Neural cell (in vitro differentiated cells): ENCODE measurements around the gene JOSD1. TPM values are rescaled to one million over a fixed set of nuclear protein-coding genes. Genes with fewer than 3 reads are reported as not detected.
A peak's percentile ranks its signal among the peaks of the same experiment; 100 is the strongest.

Source experiments
- H2AFZ ChIP-seq: fragments of 200-600, 300-800 bp; sonication (generic), shearing (Covaris generic); 2 replicates; pipeline ENCODE4 v1.6.0; 2014; ENCODE audit warnings: low read depth, mild to moderate bottlenecking, antibody characterized with exemption, low read length, moderate library complexity
- H3F3A ChIP-seq: fragments of 200-600 bp; shearing (Covaris generic); 2 replicates; pipeline ENCODE4 v1.6.1; 2016; ENCODE audit warnings: mild to moderate bottlenecking, moderate library complexity, mixed read lengths, antibody characterized with exemption, low read length; ENCODE audit not compliant: insufficient read depth, poor library complexity, severe bottlenecking
- H3K27ac ChIP-seq: fragments of 200-600, 300-800 bp; sonication (generic), shearing (Covaris generic); 2 replicates; pipeline ENCODE4 v1.5.1; 2014; ENCODE audit warnings: mild to moderate bottlenecking, low read length, moderate library complexity
- H3K27me3 ChIP-seq: fragments of 300-800, 200-600 bp; sonication (generic), shearing (Covaris generic); 2 replicates; pipeline ENCODE4 v1.6.0; 2014; ENCODE audit warnings: mild to moderate bottlenecking, low read depth, low read length, moderate library complexity; ENCODE audit not compliant: insufficient read depth
- H3K36me3 ChIP-seq: fragments of 300-800, 200-600 bp; sonication (generic), shearing (Covaris generic); 2 replicates; pipeline ENCODE4 v1.5.1; 2014; ENCODE audit warnings: mild to moderate bottlenecking, antibody characterized with exemption, low read length, moderate library complexity; ENCODE audit not compliant: insufficient read depth
- H3K4me2 ChIP-seq: fragments of 300-800, 200-600 bp; sonication (generic), shearing (Covaris generic); 2 replicates; pipeline ENCODE4 v1.6.0; 2014; ENCODE audit warnings: mild to moderate bottlenecking, low read length
- H3K4me3 ChIP-seq: fragments of 300-800, 200-600 bp; sonication (generic), shearing (Covaris generic); 2 replicates; pipeline ENCODE4 v1.5.1; 2014; ENCODE audit warnings: mild to moderate bottlenecking, low read length, moderate library complexity
- H3K79me2 ChIP-seq: fragments of 200-600 bp; shearing (Covaris generic); replicated peaks from 2 replicates; pipeline ENCODE4 v1.6.0; 2014; ENCODE audit warnings: mild to moderate bottlenecking, low read length, moderate library complexity; ENCODE audit not compliant: insufficient read depth
- H3K9ac ChIP-seq: fragments of 300-800, 200-600 bp; sonication (generic), shearing (Covaris generic); 2 replicates; pipeline ENCODE4 v1.6.1; 2016; ENCODE audit warnings: mild to moderate bottlenecking, low read length, mixed read lengths
- H3K9me2 ChIP-seq: fragments of 200-600 bp; shearing (Covaris generic); 2 replicates; pipeline ENCODE4 v1.6.1; 2016; ENCODE audit warnings: mild to moderate bottlenecking, low read length, mixed read lengths; ENCODE audit not compliant: insufficient read depth
- H3K9me3 ChIP-seq: fragments of 200-600, 300-800 bp; sonication (generic), shearing (Covaris generic); 2 replicates; pipeline ENCODE4 v1.6.1; 2016; ENCODE audit warnings: mild to moderate bottlenecking, mixed run types, low read length, moderate library complexity, mixed read lengths
- H4K20me1 ChIP-seq: fragments of 200-600 bp; shearing (Covaris generic); 2 replicates; pipeline ENCODE4 v1.6.1; 2016; ENCODE audit warnings: mild to moderate bottlenecking, mixed run types; ENCODE audit not compliant: insufficient read depth
- EP300 ChIP-seq: fragments of 450-650 bp; conservative IDR thresholded peaks from 2 replicates; pipeline ENCODE4 v1.6.1; 2014; ENCODE audit warnings: antibody characterized with exemption, mild to moderate bottlenecking, moderate library complexity; ENCODE audit not compliant: poor library complexity, severe bottlenecking
- EZH2 ChIP-seq: fragments of 200-600, 300-800 bp; shearing (Covaris generic), sonication (generic); IDR thresholded peaks from 2 replicates; pipeline ENCODE4 v1.6.1; 2014; ENCODE audit warnings: antibody characterized with exemption, low read length, borderline replicate concordance, mild to moderate bottlenecking; ENCODE audit not compliant: insufficient read depth, poor library complexity, severe bottlenecking
- MXI1 ChIP-seq: fragments of 450-650 bp; conservative IDR thresholded peaks from 2 replicates; pipeline ENCODE4 v1.6.1; 2014; ENCODE audit warnings: antibody characterized with exemption, mild to moderate bottlenecking; ENCODE audit not compliant: poor library complexity, severe bottlenecking
- POLR2AphosphoS5 ChIP-seq: IDR thresholded peaks from 2 replicates; pipeline ENCODE4 v1.6.1; 2012
- RAD21 ChIP-seq: fragments of 450-650 bp; conservative IDR thresholded peaks from 2 replicates; pipeline ENCODE4 v1.6.1; 2014; ENCODE audit warnings: antibody characterized with exemption, mild to moderate bottlenecking, moderate library complexity
- SMC3 ChIP-seq: fragments of 450-650 bp; conservative IDR thresholded peaks from 2 replicates; pipeline ENCODE4 v1.6.1; 2014; ENCODE audit warnings: antibody characterized with exemption, mild to moderate bottlenecking, moderate library complexity; ENCODE audit not compliant: poor library complexity
- TAF1 ChIP-seq: IDR thresholded peaks from 2 replicates; pipeline ENCODE4 v1.6.1; 2012; ENCODE audit warnings: low read depth
- polyA plus RNA-seq: library from polyadenylated mRNA; depleted of rRNA; stranded (reverse); fragments of >200 nt; gene quantifications from 2 replicates; pipeline ENCODE4 v1.2.3, GENCODE V29; 2014
- TF ChIP-seq, protein P1 (sequence below): fragments of 450-650 bp; IDR thresholded peaks from 2 replicates; pipeline ENCODE4 v1.5.1; 2014; ENCODE audit warnings: antibody characterized with exemption, mild to moderate bottlenecking, moderate library complexity; ENCODE audit not compliant: poor library complexity, severe bottlenecking
- TF ChIP-seq, protein P2 (sequence below): IDR thresholded peaks from 2 replicates; pipeline ENCODE4 v1.6.1; 2012; ENCODE audit warnings: borderline replicate concordance

JOSD1 gene
- polyA plus RNA-seq, 1 donor from 2014 or later: 71.3 TPM

DNA sequence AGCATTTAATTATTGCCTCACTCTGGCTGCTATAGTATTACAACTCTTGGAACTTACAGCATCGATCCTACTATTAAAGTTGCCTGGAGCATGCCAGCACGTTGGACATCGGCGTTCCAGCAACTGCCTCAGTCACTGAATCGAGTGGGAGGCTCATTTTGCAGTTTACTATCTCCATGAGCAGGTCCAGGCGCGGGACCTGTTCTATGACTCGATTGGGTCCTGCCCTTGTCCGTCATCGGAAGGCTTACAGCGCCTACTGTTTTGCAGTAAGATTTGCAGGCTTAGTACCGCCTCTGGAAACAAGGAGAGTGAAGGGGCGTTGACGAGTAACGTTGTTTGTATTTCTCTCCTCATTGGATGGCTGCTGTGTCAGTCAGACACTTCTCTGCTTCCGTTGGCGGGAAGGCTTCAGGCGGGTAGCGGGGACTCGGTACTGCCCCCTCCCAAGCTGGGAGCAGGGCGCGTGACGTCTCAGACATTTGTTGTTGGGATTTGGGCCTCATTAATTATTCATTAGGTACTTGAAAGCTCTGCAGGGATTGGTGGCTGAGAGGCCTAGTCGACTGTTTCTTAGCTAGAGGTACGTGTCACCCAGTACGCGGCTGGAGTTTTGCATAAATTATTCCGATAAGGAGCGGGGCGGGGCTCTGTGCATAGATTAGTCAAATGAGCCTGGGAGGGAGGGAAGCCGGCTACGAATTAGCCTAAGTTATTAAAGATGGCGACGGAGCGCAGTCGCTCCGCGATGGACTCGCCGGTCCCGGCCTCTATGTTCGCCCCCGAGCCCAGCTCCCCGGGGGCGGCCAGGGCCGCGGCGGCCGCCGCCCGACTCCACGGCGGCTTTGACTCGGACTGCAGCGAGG is 4.7 kb upstream of the JOSD1 start, which contains the start of gene GTPBP1:
GTPBP1 (plus strand) TSS at position 710 of the 866 bp plus-strand sequence; CDS start at position 722, 12 bp downstream.
- Histone ChIP-seq H3K79me2 (peaks cover 33% of the 10 kb centered on the region), H3K4me3 (peak within 1 kb of the TSS; percentile 98), H3K36me3 (no peaks in the 10 kb centered on the region), H4K20me1 (no peaks in the 10 kb centered on the region), H2AFZ (peak within 1 kb of the TSS; percentile 47), H3K9me3 (no peaks in the 10 kb centered on the region), H3K27me3 (no peaks in the 10 kb centered on the region), H3K9ac (peak within 1 kb of the TSS; percentile 88), H3K27ac (peak within 1 kb of the TSS; percentile 87), H3K4me2 (peak within 1 kb of the TSS; percentile 87), H3F3A (no peaks in the 10 kb centered on the region), H3K9me2 (no peaks in the 10 kb centered on the region)
- TF ChIP-seq SMC3 (no peak), TAF1 (peak; percentile 87), MXI1 (peak; percentile 52), POLR2AphosphoS5 (peak; percentile 83), EP300 (peak; percentile 22), EZH2 (no peak), RAD21 (no peak)
- TF ChIP-seq, protein P1, sequence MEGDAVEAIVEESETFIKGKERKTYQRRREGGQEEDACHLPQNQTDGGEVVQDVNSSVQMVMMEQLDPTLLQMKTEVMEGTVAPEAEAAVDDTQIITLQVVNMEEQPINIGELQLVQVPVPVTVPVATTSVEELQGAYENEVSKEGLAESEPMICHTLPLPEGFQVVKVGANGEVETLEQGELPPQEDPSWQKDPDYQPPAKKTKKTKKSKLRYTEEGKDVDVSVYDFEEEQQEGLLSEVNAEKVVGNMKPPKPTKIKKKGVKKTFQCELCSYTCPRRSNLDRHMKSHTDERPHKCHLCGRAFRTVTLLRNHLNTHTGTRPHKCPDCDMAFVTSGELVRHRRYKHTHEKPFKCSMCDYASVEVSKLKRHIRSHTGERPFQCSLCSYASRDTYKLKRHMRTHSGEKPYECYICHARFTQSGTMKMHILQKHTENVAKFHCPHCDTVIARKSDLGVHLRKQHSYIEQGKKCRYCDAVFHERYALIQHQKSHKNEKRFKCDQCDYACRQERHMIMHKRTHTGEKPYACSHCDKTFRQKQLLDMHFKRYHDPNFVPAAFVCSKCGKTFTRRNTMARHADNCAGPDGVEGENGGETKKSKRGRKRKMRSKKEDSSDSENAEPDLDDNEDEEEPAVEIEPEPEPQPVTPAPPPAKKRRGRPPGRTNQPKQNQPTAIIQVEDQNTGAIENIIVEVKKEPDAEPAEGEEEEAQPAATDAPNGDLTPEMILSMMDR: peak; percentile 70
- TF ChIP-seq, protein P2, sequence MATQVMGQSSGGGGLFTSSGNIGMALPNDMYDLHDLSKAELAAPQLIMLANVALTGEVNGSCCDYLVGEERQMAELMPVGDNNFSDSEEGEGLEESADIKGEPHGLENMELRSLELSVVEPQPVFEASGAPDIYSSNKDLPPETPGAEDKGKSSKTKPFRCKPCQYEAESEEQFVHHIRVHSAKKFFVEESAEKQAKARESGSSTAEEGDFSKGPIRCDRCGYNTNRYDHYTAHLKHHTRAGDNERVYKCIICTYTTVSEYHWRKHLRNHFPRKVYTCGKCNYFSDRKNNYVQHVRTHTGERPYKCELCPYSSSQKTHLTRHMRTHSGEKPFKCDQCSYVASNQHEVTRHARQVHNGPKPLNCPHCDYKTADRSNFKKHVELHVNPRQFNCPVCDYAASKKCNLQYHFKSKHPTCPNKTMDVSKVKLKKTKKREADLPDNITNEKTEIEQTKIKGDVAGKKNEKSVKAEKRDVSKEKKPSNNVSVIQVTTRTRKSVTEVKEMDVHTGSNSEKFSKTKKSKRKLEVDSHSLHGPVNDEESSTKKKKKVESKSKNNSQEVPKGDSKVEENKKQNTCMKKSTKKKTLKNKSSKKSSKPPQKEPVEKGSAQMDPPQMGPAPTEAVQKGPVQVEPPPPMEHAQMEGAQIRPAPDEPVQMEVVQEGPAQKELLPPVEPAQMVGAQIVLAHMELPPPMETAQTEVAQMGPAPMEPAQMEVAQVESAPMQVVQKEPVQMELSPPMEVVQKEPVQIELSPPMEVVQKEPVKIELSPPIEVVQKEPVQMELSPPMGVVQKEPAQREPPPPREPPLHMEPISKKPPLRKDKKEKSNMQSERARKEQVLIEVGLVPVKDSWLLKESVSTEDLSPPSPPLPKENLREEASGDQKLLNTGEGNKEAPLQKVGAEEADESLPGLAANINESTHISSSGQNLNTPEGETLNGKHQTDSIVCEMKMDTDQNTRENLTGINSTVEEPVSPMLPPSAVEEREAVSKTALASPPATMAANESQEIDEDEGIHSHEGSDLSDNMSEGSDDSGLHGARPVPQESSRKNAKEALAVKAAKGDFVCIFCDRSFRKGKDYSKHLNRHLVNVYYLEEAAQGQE: peak; percentile 76

DNA sequence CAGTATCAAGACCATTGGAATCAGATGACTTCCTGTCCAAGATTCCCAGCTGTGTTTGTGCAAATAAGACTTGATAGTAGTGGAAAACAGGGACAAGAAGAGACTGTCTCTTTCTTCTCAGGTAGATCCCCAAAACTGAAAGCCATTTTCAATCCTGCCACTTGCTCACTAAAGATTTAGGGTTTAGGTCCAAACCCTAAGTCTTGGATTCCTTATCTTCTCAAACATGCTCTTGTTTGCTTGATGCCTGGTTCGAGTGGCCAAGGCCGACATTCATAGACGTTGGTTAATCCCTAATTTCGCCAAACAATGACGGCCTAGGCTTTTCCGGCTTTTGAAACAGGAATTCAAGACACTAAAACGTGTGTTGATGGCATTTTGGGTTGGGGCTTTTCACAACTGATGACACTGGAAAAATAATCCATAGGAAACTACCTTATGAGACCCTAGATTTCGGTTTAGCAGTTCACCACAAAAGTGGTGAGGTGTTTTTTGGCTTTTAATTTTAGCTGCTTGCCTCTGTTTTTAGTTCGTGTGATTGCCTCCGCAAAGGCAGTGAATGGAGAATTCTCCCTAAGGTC is 4.0 kb upstream of the JOSD1 start:
- H3F3A ChIP-seq: no peaks in the 10 kb centered on the region
- no peaks in the 10 kb centered on the region for H3K36me3 ChIP-seq
- H3K27me3 ChIP-seq: no peaks in the 10 kb centered on the region
- peak overlapping the region; percentile 87 for H3K27ac ChIP-seq
- peak overlapping the region; percentile 72 for H3K9ac ChIP-seq
- peak overlapping the region; percentile 47 for H2AFZ ChIP-seq
- H4K20me1 ChIP-seq: no peaks in the 10 kb centered on the region
- H3K9me2 ChIP-seq: no peaks in the 10 kb centered on the region
- H3K4me2 ChIP-seq: peak overlapping the region; percentile 87
- peak overlapping the region; percentile 66 for H3K4me3 ChIP-seq
- no peak for TF ChIP-seq SMC3
- peaks cover 34% of the 10 kb centered on the region for H3K79me2 ChIP-seq
- no peaks in the 10 kb centered on the region for H3K9me3 ChIP-seq
